CD4-positive, alpha-beta T cell (primary cell): ENCODE data around the gene CRYGN. TPM values are rescaled to one million over a fixed set of nuclear protein-coding genes. Genes with fewer than 3 reads are reported as not detected.
A peak's percentile ranks its signal among the peaks of the same experiment; 100 is the strongest.

ENCODE experiments used
- ATAC-seq: fragments of 200-7000 bp; cut with Tn5 transposase; one replicate; pipeline ENCODE4 v1.10.0; 2022; ENCODE audit warnings: mild to moderate bottlenecking; ENCODE audit not compliant: poor library complexity
- CTCF ChIA-PET: fragments of 350-600 bp; sonication (Branson Sonifier 250); formaldehyde crosslinking; loops from one replicate; lab custom pipeline; 2021; ENCODE audit warnings: antibody characterized with exemption, inconsistent platforms; lab: Charles Lee
- POLR2A ChIA-PET: fragments of 350-600 bp; sonication (Branson Sonifier 250); formaldehyde crosslinking; loops from one replicate; lab custom pipeline; 2021; ENCODE audit warnings: antibody characterized with exemption, inconsistent platforms; lab: Charles Lee
- DNase-seq, 14 experiments: peaks; one replicate each; pipeline ENCODE4 v3.0.0-alpha.2; 2013 to 2020; ENCODE audit warnings: mixed read lengths in 2 of 14
- H3K27ac ChIP-seq, 2 donors: one replicate each; pipeline versions ENCODE4 v1.5.1 to v1.7.0; 2013; ENCODE audit warnings: low read length in 2 of 2, low read depth in 1 of 2, mild to moderate bottlenecking in 1 of 2
- H3K27me3 ChIP-seq, 2 experiments: 1 replicate in 1 of 2; 2 replicates in 1 of 2; pipeline versions ENCODE4 v1.6.1 to v1.7.0; 2013; ENCODE audit warnings: low read length in 2 of 2, control low read depth in 1 of 2, mild to moderate bottlenecking in 1 of 2, moderate library complexity in 1 of 2; ENCODE audit not compliant: insufficient read depth in 2 of 2, control insufficient read depth in 1 of 2
- H3K36me3 ChIP-seq: one replicate; pipeline ENCODE4 v1.6.1; 2013; ENCODE audit warnings: low read length, control low read depth; ENCODE audit not compliant: insufficient read depth
- H3K4me1 ChIP-seq: one replicate; pipeline ENCODE4 v1.6.1; 2013; ENCODE audit warnings: low read length, control low read depth; ENCODE audit not compliant: insufficient read depth
- H3K4me3 ChIP-seq: one replicate; pipeline ENCODE4 v1.5.1; 2013; ENCODE audit warnings: mild to moderate bottlenecking, low read length, moderate library complexity
- H3K9me3 ChIP-seq, 2 experiments: 1 replicate in 1 of 2; 2 replicates in 1 of 2; pipeline versions ENCODE4 v1.6.1 to v1.7.0; 2013; ENCODE audit warnings: low read length in 2 of 2, mild to moderate bottlenecking in 2 of 2, control low read depth in 1 of 2, moderate library complexity in 1 of 2; ENCODE audit not compliant: control insufficient read depth in 1 of 2, insufficient read depth in 1 of 2
- H3K27ac Mint-ChIP-seq: one replicate; pipeline ENCODE4 v1.8.0; 2020; ENCODE audit warnings: mixed read lengths
- H3K27me3 Mint-ChIP-seq: one replicate; pipeline ENCODE4 v1.8.0; 2021; ENCODE audit warnings: mixed read lengths
- H3K36me3 Mint-ChIP-seq: one replicate; pipeline ENCODE4 v1.8.0; 2021; ENCODE audit warnings: low read depth, mixed read lengths
- H3K4me1 Mint-ChIP-seq: one replicate; pipeline ENCODE4 v1.8.0; 2021; ENCODE audit warnings: low read depth, mixed read lengths
- H3K4me3 Mint-ChIP-seq: one replicate; pipeline ENCODE4 v1.8.0; 2020; ENCODE audit warnings: mild to moderate bottlenecking, mixed read lengths
- H3K9me3 Mint-ChIP-seq: one replicate; pipeline ENCODE4 v1.8.0; 2020; ENCODE audit warnings: mixed read lengths
- CTCF ChIP-seq: fragments of 200-600 bp; IDR thresholded peaks from one replicate; pipeline ENCODE4 v1.8.0; 2022; ENCODE audit warnings: antibody characterized with exemption, mild to moderate bottlenecking
- intact Hi-C, 2 experiments: fragments of 100-400 bp; cut with DNase I in 1 of 2; cut with micrococcal nuclease in 1 of 2; formaldehyde crosslinking; loops; one replicate each; pipeline versions ENCODE4 v1.15.1 to v1.9.0; 2023 to 2025; cut with DNase I, micrococcal nuclease
- total RNA-seq, 174 experiments: library from RNA in 2 of 174; stranded (reverse) in 2 of 174; gene quantifications; one replicate each; pipeline ENCODE4 v1.2.3 and lab custom pipeline; 2021 to 2026

The CRYGN gene
- total RNA-seq, 2 experiments from 2014 or later: 0.14 TPM; not detected in 1

GRCh38 chr7:151447312-151447711, 7.4 kb upstream of the CRYGN start:
- Mint-ChIP-seq H3K27me3 (peaks cover 4% of the 10 kb centered on the region), H3K36me3 (no peaks in the 10 kb centered on the region), H3K4me3 (no peak overlapping the region), H3K4me1 (peaks cover 29% of the 10 kb centered on the region), H3K9me3 (no peaks in the 10 kb centered on the region), H3K27ac (no peak overlapping the region)
- ChIA-PET CTCF (interaction anchor here (0.8 to 2.6 kb wide), 4 partner anchors 79 to 132 kb away, joined by 3 to 42 read pairs (median 20); no protein-coding TSS in a partner anchor), POLR2A (interaction anchor here (1.9 to 3.0 kb wide), 6 partner anchors 17 to 95 kb away, joined by 6 to 33 read pairs (median 14); partner anchors contain the start of gene WDR86)
- H3K27me3 ChIP-seq: no peaks in the 10 kb centered on the region
- intact Hi-C loops: no loop called here
- no peaks in the 10 kb centered on the region for H3K36me3 ChIP-seq
- H3K4me1 ChIP-seq: peaks cover 14% of the 10 kb centered on the region
- no peak for ATAC-seq
- no peak overlapping the region for H3K27ac ChIP-seq
- no peaks in the 10 kb centered on the region for H3K9me3 ChIP-seq
- H3K4me3 ChIP-seq: no peak overlapping the region
- no peak for TF ChIP-seq CTCF
- DNase-seq: no peak

- Mint-ChIP-seq H3K4me3 (no peak overlapping the region), H3K9me3 (no peaks in the 10 kb centered on the region), H3K36me3 (no peaks in the 10 kb centered on the region), H3K27ac (peak overlapping the region; percentile 12), H3K4me1 (peaks cover 38% of the 10 kb centered on the region), H3K27me3 (peaks cover 4% of the 10 kb centered on the region)
- DNase-seq (peak in 1 of 14 experiments; percentile 14), ATAC-seq (no peak)
- Histone ChIP-seq H3K27me3 (no peaks in the 10 kb centered on the region), H3K27ac (no peak overlapping the region), H3K4me1 (peaks cover 22% of the 10 kb centered on the region), H3K9me3 (no peaks in the 10 kb centered on the region), H3K4me3 (no peak overlapping the region), H3K36me3 (no peaks in the 10 kb centered on the region)
- ChIA-PET POLR2A (interaction anchor here (2.9 to 3.0 kb wide), 2 partner anchors 16 to 94 kb away, joined by 16 to 25 read pairs; no protein-coding TSS in a partner anchor), CTCF (no interaction called here)
- intact Hi-C loops: no loop called here
- TF ChIP-seq CTCF: no peak
Observed at GRCh38 chr7:151446412-151446811, 6.5 kb upstream of the CRYGN start.

DNA sequence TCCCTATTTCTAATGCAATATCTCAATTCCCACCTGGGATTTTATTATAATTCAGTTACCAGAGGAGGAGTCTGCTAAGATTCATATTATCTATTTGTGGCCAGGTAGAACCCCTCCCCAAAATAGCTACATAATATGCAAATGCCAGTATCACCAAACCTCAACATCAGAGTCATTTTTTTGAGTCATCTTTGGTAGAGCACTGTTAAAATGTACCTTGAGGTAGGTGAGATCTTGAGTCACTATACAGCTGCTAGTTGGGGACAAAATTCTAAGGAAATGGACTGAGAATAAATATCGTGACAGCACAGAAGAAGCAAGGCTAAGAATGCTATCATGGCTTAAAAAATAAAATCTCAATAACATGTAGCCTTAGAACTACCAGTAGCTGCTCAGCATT, 4.7 kb upstream of the CRYGN start:
- intact Hi-C loops: no loop called here

More for the DNA sequence above, 4.7 kb upstream of the CRYGN start:
- H3K27me3 Mint-ChIP-seq: no peaks in the 10 kb centered on the region
- TF ChIP-seq CTCF: no peak
- ChIA-PET POLR2A (interaction anchor here (1.2 to 1.4 kb wide), 2 partner anchors 15 to 103 kb away, joined by 3 to 4 read pairs; no protein-coding TSS in a partner anchor), CTCF (interaction anchor here (1.6 kb wide), 1 partner anchor 129 kb away, joined by 5 read pairs; no protein-coding TSS in a partner anchor)
- Histone ChIP-seq H3K4me1 (peaks cover 39% of the 10 kb centered on the region), H3K9me3 (no peaks in the 10 kb centered on the region), H3K36me3 (no peaks in the 10 kb centered on the region), H3K4me3 (no peak overlapping the region), H3K27ac (no peak overlapping the region), H3K27me3 (no peaks in the 10 kb centered on the region)
- DNase-seq (no peak), ATAC-seq (no peak)
- peaks cover 49% of the 10 kb centered on the region for H3K4me1 Mint-ChIP-seq
- H3K27ac Mint-ChIP-seq: no peak overlapping the region
- H3K4me3 Mint-ChIP-seq: no peak overlapping the region
- H3K36me3 Mint-ChIP-seq: no peaks in the 10 kb centered on the region
- H3K9me3 Mint-ChIP-seq: no peaks in the 10 kb centered on the region
